Stimulated activated CD4-positive, alpha-beta T cell treated with anti-CD3 and anti-CD28 coated beads, Interleukin-12 subunit alpha, Interleukin-12 subunit beta, amount 100 ng/mL, for 48 hours (primary cell): ENCODE measurements around the gene ATG5.
"Not testable (repeated sequence)": the region's sequence is repeated elsewhere in the genome, so short reads cannot be mapped to it uniquely, and the experiment has no call there.

Experiments used
- DNase-seq, 3 donors: peaks; one replicate each; pipeline ENCODE4 v3.0.0-alpha.2; 2020; ENCODE audit warnings: low read depth in 2 of 3, low spot score in 1 of 3

The ATG5 gene

DNA sequence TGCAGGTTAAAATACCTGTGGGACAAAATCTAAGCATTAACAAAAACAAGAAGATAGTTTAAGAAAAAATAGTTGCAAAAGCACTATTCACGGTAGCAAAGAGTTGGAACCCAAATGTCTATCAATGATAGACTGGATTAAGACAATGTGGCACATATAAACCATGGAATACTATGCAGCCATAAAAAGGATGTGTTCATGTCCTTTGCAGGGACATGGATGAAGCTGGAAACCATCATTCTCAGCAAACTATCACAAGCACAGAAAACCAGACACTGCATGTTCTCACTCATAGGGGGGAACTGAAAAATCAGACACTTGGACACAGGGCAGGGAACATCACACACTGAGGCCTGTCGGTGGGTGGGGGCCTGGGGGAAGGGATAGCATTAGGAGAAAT, 65.8 kb downstream of the ATG5 start:
- DNase-seq: not testable (repeated sequence)

- no peak for DNase-seq
Measured at GRCh38 chr6:106258726-106259125, 66.8 kb downstream of the ATG5 start.

GRCh38 chr6:106257195-106257594, 68.4 kb downstream of the ATG5 start:
- DNase-seq: no peak

DNA sequence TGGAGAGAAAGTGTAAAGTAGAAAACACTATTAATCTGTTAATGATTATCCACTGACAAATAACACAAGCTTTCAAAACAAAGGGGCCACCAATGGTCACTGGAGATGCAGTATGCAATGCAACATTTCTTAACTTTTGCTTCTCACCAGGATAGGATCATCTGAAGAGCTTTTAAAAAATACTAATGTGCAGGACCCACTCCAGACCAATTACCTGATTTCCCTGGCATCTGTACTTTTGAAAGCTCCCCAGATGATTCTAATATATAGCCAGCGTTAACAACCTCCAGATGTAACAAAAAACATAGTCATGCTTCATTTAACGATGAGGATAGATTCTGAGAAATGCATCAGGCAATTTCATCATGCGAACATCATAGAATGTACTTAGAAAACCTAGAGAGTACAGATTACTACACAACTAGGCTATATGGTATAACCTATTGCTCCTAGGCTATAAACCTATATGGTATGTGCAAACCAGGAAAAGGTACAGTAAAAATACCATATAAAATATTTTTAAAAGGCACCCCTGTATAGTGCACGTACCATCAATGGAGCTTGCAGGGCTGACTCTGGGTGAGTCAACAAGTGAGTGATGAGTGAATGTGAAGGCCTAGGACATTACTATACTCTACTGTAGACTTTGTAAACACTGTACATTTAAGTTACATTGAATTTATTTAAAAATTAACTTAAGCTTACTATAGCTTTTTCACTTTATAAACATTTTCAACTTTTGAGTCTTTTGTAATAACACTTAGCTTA, 69.2 kb downstream of the ATG5 start:
- DNase-seq: no peak

GRCh38 chr6:106255306-106255705, 70.3 kb downstream of the ATG5 start:
- no peak for DNase-seq

GRCh38 chr6:106254636-106255035, 70.9 kb downstream of the ATG5 start:
- DNase-seq: no peak

DNA sequence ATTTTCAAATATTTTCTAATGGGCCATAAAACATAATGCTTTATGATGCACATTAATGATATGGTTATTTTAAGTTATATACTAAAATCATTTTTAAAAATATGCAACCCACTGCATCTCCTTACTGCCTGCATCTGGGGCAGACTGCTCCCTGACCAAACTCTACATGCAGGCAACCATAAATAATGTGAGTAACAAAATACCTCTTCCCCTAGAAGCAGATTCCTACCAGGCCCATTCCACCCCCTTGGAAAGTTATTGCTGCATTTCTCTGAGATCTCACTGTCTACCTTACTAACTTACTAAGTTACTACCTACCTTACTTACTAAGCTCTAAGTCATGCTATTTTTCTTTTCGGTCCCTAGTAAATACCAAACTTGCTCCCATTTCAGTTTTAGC, 71.8 kb downstream of the ATG5 start:
- DNase-seq: no peak

- DNase-seq: no peak
Measured at GRCh38 chr6:106253172-106253571, 72.4 kb downstream of the ATG5 start.

- no peak for DNase-seq
Measured at GRCh38 chr6:106252687-106253086, 72.9 kb downstream of the ATG5 start.

- not testable (repeated sequence) for DNase-seq
Measured at GRCh38 chr6:106251531-106252255, 73.9 kb downstream of the ATG5 start.

GRCh38 chr6:106250953-106251352, 74.6 kb downstream of the ATG5 start:
- no peak for DNase-seq

DNA sequence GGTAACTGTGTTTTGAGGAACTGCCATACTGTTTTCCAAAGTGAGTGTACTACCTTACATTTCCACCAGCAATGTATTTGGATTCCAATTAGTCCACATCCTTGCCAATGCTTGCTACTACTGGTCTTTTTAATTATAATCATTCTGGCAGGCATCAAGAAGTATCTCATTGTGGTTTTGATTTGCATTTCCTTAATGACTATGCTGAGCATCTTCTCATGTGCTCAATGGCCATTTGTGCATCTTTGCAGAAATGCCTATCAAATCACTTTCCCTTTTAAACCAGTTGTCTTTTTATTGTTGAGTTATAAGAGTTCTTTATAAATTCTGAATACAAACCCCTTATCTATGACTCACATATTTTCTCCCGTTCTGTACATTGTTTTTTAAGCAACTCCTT, 75.9 kb downstream of the ATG5 start:
- no peak for DNase-seq

DNA sequence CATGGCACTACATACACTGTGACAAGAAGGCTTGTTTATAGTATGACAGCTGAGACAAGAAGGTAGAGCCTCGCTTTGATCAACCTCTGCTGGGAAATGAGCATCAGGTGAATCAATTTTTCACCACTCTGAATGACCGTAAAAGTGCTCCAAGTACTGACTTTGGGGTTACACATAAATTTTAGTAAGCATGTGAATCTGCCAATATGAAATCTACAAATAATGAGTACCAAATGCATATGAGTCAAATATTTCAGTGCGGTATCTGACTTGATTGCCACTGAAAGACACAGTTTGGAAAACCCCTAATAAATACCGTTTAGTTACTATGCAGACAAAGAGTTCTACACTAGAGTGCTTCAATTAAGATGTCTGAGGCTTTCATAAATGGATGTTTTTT, 77.8 kb downstream of the ATG5 start:
- DNase-seq: no peak

GRCh38 chr6:106247293-106247692, 78.3 kb downstream of the ATG5 start:
- DNase-seq: no peak

GRCh38 chr6:106244931-106245330, 80.6 kb downstream of the ATG5 start:
- DNase-seq: no peak

GRCh38 chr6:106244521-106244920, 81.0 kb downstream of the ATG5 start:
- no peak for DNase-seq

GRCh38 chr6:106243261-106243660, 82.3 kb downstream of the ATG5 start:
- DNase-seq: no peak

- DNase-seq: no peak
Measured at GRCh38 chr6:106241498-106241897, 84.1 kb downstream of the ATG5 start.

- no peak for DNase-seq
Measured at GRCh38 chr6:106237286-106237685, 88.3 kb downstream of the ATG5 start.

GRCh38 chr6:106229876-106230445, 95.6 kb downstream of the ATG5 start:
- DNase-seq: not testable (repeated sequence)

GRCh38 chr6:106227612-106228507, 97.7 kb downstream of the ATG5 start:
- no peak for DNase-seq
